Activated T-helper 1 cell treated with anti-CD3 and anti-CD28 coated beads, Interleukin-12 subunit alpha, Interleukin-12 subunit beta, Interleukin-2, Interleukin-4 antibody, amounts not matched to agents 30 ng/mL and 10 ng/mL and 1 ng/mL, durations not matched to agents 14 hours and 24 hours and 36 hours (primary cell): ENCODE measurements around the gene ST8SIA2. TPM values are rescaled to one million over a fixed set of nuclear protein-coding genes. Genes with fewer than 3 reads are reported as not detected.

Experiments used
- DNase-seq: peaks from one replicate; pipeline ENCODE4 v3.0.0; 2021; ENCODE audit warnings: low spot score
- H3K27ac Mint-ChIP-seq: one replicate; pipeline ENCODE4 v1.8.0; 2021; ENCODE audit warnings: mild to moderate bottlenecking, mixed read lengths
- H3K27me3 Mint-ChIP-seq: one replicate; pipeline ENCODE4 v1.8.0; 2022; ENCODE audit warnings: mild to moderate bottlenecking, moderate library complexity, mixed read lengths; ENCODE audit not compliant: insufficient read depth
- H3K36me3 Mint-ChIP-seq: one replicate; pipeline ENCODE4 v1.8.0; 2021; ENCODE audit warnings: low read depth, mixed read lengths
- H3K4me1 Mint-ChIP-seq: one replicate; pipeline ENCODE4 v1.8.0; 2021; ENCODE audit warnings: low read depth, mixed read lengths
- H3K4me3 Mint-ChIP-seq: one replicate; pipeline ENCODE4 v1.8.0; 2021; ENCODE audit warnings: mild to moderate bottlenecking, moderate library complexity, mixed read lengths
- H3K9me3 Mint-ChIP-seq: one replicate; pipeline ENCODE4 v1.8.0; 2021; ENCODE audit warnings: mixed read lengths
- intact Hi-C: fragments of 100-400 bp; cut with micrococcal nuclease; formaldehyde crosslinking; loops from one replicate; pipeline ENCODE4 v1.15.1; 2024
- total RNA-seq: library from RNA; stranded (reverse); gene quantifications from 2 replicates; pipeline ENCODE4 v1.2.3, GENCODE V29; 2022

Gene ST8SIA2
- total RNA-seq = not detected in 2 replicates

- intact Hi-C loops = loop anchor here (5.0 kb wide), 1 partner anchor 324 kb away; no protein-coding TSS in a partner anchor
- Mint-ChIP-seq H3K9me3 (no peaks in the 10 kb centered on the region), H3K27me3 (peaks cover 56% of the 10 kb centered on the region), H3K36me3 (peaks cover 2% of the 10 kb centered on the region), H3K4me3 (no peak within 1 kb of the TSS), H3K4me1 (no peaks in the 10 kb centered on the region), H3K27ac (no peak within 1 kb of the TSS)
- no peak for DNase-seq
These were observed at the start of gene ST8SIA2 for GRCh38 chr15:92393071-92393979. Gene ST8SIA2 (plus strand): TSS chr15:92393881. CDS start chr15:92394065, 184 bp downstream.

- intact Hi-C loops = no loop called here
- H3K27ac Mint-ChIP-seq = no peak overlapping the region
- no peaks in the 10 kb centered on the region for H3K36me3 Mint-ChIP-seq
- H3K4me3 Mint-ChIP-seq = no peak overlapping the region
- peaks cover under 1% of the 10 kb centered on the region for H3K27me3 Mint-ChIP-seq
- DNase-seq = no peak
- H3K9me3 Mint-ChIP-seq = no peaks in the 10 kb centered on the region
- H3K4me1 Mint-ChIP-seq = no peaks in the 10 kb centered on the region
These were observed 49.6 kb upstream of the ST8SIA2 start for GRCh38 chr15:92343924-92344643.

- Mint-ChIP-seq H3K27ac (no peak overlapping the region), H3K4me1 (no peaks in the 10 kb centered on the region), H3K4me3 (no peak overlapping the region), H3K36me3 (no peaks in the 10 kb centered on the region), H3K27me3 (peaks cover 3% of the 10 kb centered on the region), H3K9me3 (no peaks in the 10 kb centered on the region)
- intact Hi-C loops = no loop called here
- no peak for DNase-seq
These were observed 47.6 kb upstream of the ST8SIA2 start for GRCh38 chr15:92346063-92346462.

- Mint-ChIP-seq H3K4me3 (no peak overlapping the region), H3K27me3 (peaks cover 6% of the 10 kb centered on the region), H3K27ac (no peak overlapping the region), H3K36me3 (no peaks in the 10 kb centered on the region), H3K9me3 (no peaks in the 10 kb centered on the region), H3K4me1 (no peaks in the 10 kb centered on the region)
- DNase-seq = no peak
- intact Hi-C loops = no loop called here
These were observed 38.4 kb upstream of the ST8SIA2 start for GRCh38 chr15:92355307-92355706.

- Mint-ChIP-seq H3K27me3 (peaks cover 6% of the 10 kb centered on the region), H3K9me3 (no peaks in the 10 kb centered on the region), H3K27ac (no peak overlapping the region), H3K36me3 (no peaks in the 10 kb centered on the region), H3K4me1 (no peaks in the 10 kb centered on the region), H3K4me3 (no peak overlapping the region)
- intact Hi-C loops = no loop called here
- no peak for DNase-seq
These were observed 32.2 kb upstream of the ST8SIA2 start for GRCh38 chr15:92361321-92362000.

GRCh38 chr15:92362001-92362350 is 31.7 kb upstream of the ST8SIA2 start:
- no peaks in the 10 kb centered on the region for H3K4me1 Mint-ChIP-seq
- intact Hi-C loops = no loop called here
- no peak overlapping the region for H3K4me3 Mint-ChIP-seq
- H3K27me3 Mint-ChIP-seq = peaks cover 6% of the 10 kb centered on the region
- no peak for DNase-seq
- H3K9me3 Mint-ChIP-seq = no peaks in the 10 kb centered on the region
- H3K27ac Mint-ChIP-seq = no peak overlapping the region
- H3K36me3 Mint-ChIP-seq = no peaks in the 10 kb centered on the region

GRCh38 chr15:92365084-92365483 is 28.6 kb upstream of the ST8SIA2 start:
- Mint-ChIP-seq H3K4me1 (no peaks in the 10 kb centered on the region), H3K4me3 (no peak overlapping the region), H3K36me3 (no peaks in the 10 kb centered on the region), H3K9me3 (no peaks in the 10 kb centered on the region), H3K27ac (no peak overlapping the region), H3K27me3 (peaks cover 3% of the 10 kb centered on the region)
- intact Hi-C loops = no loop called here
- DNase-seq = no peak

- H3K4me1 Mint-ChIP-seq = no peaks in the 10 kb centered on the region
- H3K9me3 Mint-ChIP-seq = no peaks in the 10 kb centered on the region
- DNase-seq = no peak
- no peaks in the 10 kb centered on the region for H3K36me3 Mint-ChIP-seq
- no peak overlapping the region for H3K4me3 Mint-ChIP-seq
- intact Hi-C loops = no loop called here
- no peak overlapping the region for H3K27ac Mint-ChIP-seq
- H3K27me3 Mint-ChIP-seq = peaks cover 5% of the 10 kb centered on the region
These were observed 27.8 kb upstream of the ST8SIA2 start for GRCh38 chr15:92365906-92366305.

- H3K27me3 Mint-ChIP-seq = peaks cover 5% of the 10 kb centered on the region
- H3K4me3 Mint-ChIP-seq = no peak overlapping the region
- no peak overlapping the region for H3K27ac Mint-ChIP-seq
- H3K9me3 Mint-ChIP-seq = no peaks in the 10 kb centered on the region
- no peak for DNase-seq
- intact Hi-C loops = no loop called here
- H3K36me3 Mint-ChIP-seq = no peaks in the 10 kb centered on the region
- no peaks in the 10 kb centered on the region for H3K4me1 Mint-ChIP-seq
These were observed 27.3 kb upstream of the ST8SIA2 start for GRCh38 chr15:92366381-92366780.

GRCh38 chr15:92375057-92375456 is 18.6 kb upstream of the ST8SIA2 start:
- Mint-ChIP-seq H3K4me3 (no peak overlapping the region), H3K9me3 (no peaks in the 10 kb centered on the region), H3K36me3 (no peaks in the 10 kb centered on the region), H3K27me3 (peaks cover 22% of the 10 kb centered on the region), H3K4me1 (no peaks in the 10 kb centered on the region), H3K27ac (no peak overlapping the region)
- DNase-seq = no peak
- intact Hi-C loops = no loop called here

- intact Hi-C loops = no loop called here
- no peak for DNase-seq
- Mint-ChIP-seq H3K36me3 (no peaks in the 10 kb centered on the region), H3K4me1 (no peaks in the 10 kb centered on the region), H3K4me3 (no peak overlapping the region), H3K27me3 (peaks cover 25% of the 10 kb centered on the region), H3K9me3 (no peaks in the 10 kb centered on the region), H3K27ac (no peak overlapping the region)
These were observed 17.6 kb upstream of the ST8SIA2 start for GRCh38 chr15:92376109-92376508.

- intact Hi-C loops = no loop called here
- H3K4me3 Mint-ChIP-seq = no peak overlapping the region
- H3K36me3 Mint-ChIP-seq = no peaks in the 10 kb centered on the region
These were observed 16.4 kb upstream of the ST8SIA2 start for GRCh38 chr15:92377083-92377789.

More at GRCh38 chr15:92377083-92377789, 16.4 kb upstream of the ST8SIA2 start:
- DNase-seq = no peak
- no peaks in the 10 kb centered on the region for H3K9me3 Mint-ChIP-seq
- no peak overlapping the region for H3K27ac Mint-ChIP-seq
- no peaks in the 10 kb centered on the region for H3K4me1 Mint-ChIP-seq
- peaks cover 27% of the 10 kb centered on the region for H3K27me3 Mint-ChIP-seq
